GM18520 (cell line): ENCODE measurements around the gene SMAD3.

Source experiments
- ATAC-seq: cut with Tn5 transposase; IDR thresholded peaks from one replicate; pipeline ENCODE4 v1.9.1; 2021; ENCODE audit not compliant: unreplicated experiment

Gene SMAD3

GRCh38 chr15:67080118-67080899 is 14.9 kb downstream of the SMAD3 start:
- no peak for ATAC-seq

GRCh38 chr15:67080900-67081431 is 15.6 kb downstream of the SMAD3 start:
- ATAC-seq = no peak

GRCh38 chr15:67082007-67082536 is 16.7 kb downstream of the SMAD3 start:
- ATAC-seq = no peak

GRCh38 chr15:67083135-67083762 is 17.8 kb downstream of the SMAD3 start:
- ATAC-seq = no peak

GRCh38 chr15:67084561-67084960 is 19.2 kb downstream of the SMAD3 start:
- no peak for ATAC-seq

- ATAC-seq = no peak
Observed at GRCh38 chr15:67085237-67085817, 19.9 kb downstream of the SMAD3 start.

GRCh38 chr15:67085818-67086636 is 20.6 kb downstream of the SMAD3 start:
- ATAC-seq = peak; percentile 47

- no peak for ATAC-seq
Observed at GRCh38 chr15:67086637-67086914, 21.2 kb downstream of the SMAD3 start.

GRCh38 chr15:67087507-67088172 is 22.2 kb downstream of the SMAD3 start:
- ATAC-seq = no peak

- ATAC-seq = no peak
Observed at GRCh38 chr15:67089217-67090193, 24.1 kb downstream of the SMAD3 start.

- ATAC-seq = no peak
Observed at GRCh38 chr15:67090297-67091070, 25.1 kb downstream of the SMAD3 start.

GRCh38 chr15:67091071-67091979 is 25.9 kb downstream of the SMAD3 start:
- ATAC-seq = peak; percentile 76

GRCh38 chr15:67091980-67092677 is 26.7 kb downstream of the SMAD3 start:
- ATAC-seq = no peak

- no peak for ATAC-seq
Observed at GRCh38 chr15:67092752-67093503, 27.5 kb downstream of the SMAD3 start.

- ATAC-seq = no peak
Observed at GRCh38 chr15:67093504-67093862, 28.1 kb downstream of the SMAD3 start.
